Erythroblast (primary cell): ENCODE data around the gene RNF166.

Experiments used
- GATA1 ChIP-seq: IDR thresholded peaks from 2 replicates; pipeline ENCODE4 v1.6.1; 2011; ENCODE audit warnings: low read depth, mild to moderate bottlenecking, control low read depth, low read length, moderate library complexity
- POLR2A ChIP-seq: IDR thresholded peaks from 2 replicates; pipeline ENCODE4 v1.6.1; 2011; ENCODE audit warnings: mild to moderate bottlenecking, low read length

GRCh38 chr16:88677721-88678120 lies 28.5 kb downstream of the RNF166 start:
- TF ChIP-seq POLR2A = no peak
- no peak for TF ChIP-seq GATA1
